Suprapubic skin (tissue), 4 donors: Measurements from ENCODE around the gene PHEX.

ENCODE experiments used
- CTCF ChIP-seq, 2 donors: fragments of 200-600 bp in 1 of 2; fragments of 450-650 bp in 1 of 2; sonication (generic) in 1 of 2; IDR thresholded peaks; one replicate each; pipeline ENCODE4 v1.5.1; 2016 to 2019; ENCODE audit warnings: antibody characterized with exemption in 2 of 2, mild to moderate bottlenecking in 1 of 2, moderate library complexity in 1 of 2
- EP300 ChIP-seq: sonication (generic); formaldehyde crosslinking; IDR thresholded peaks from one replicate; pipeline ENCODE4 v1.6.1; 2017; ENCODE audit warnings: antibody characterized with exemption
- POLR2A ChIP-seq, 2 donors: fragments of 450-650 bp; IDR thresholded peaks; one replicate each; pipeline ENCODE4 v1.6.1; 2017; ENCODE audit warnings: antibody characterized with exemption in 2 of 2, mild to moderate bottlenecking in 2 of 2, moderate library complexity in 2 of 2
- POLR2AphosphoS5 ChIP-seq, 3 donors: sonication (generic); formaldehyde crosslinking; IDR thresholded peaks; one replicate each; pipeline ENCODE4 v1.6.1; 2017; ENCODE audit warnings: antibody characterized with exemption in 3 of 3

- TF ChIP-seq CTCF (IDR thresholded peaks at IDR 0.05), result peak; percentile 7 to 34
- no peak for TF ChIP-seq POLR2A (IDR thresholded peaks at IDR 0.05)
- TF ChIP-seq EP300, result no peak
- no peak for TF ChIP-seq POLR2AphosphoS5 (IDR thresholded peaks at IDR 0.05)
Measured at GRCh38 chrX:22081475-22082092, 49.5 kb downstream of the PHEX start.
